NCI-H2029 treated with DMSO at 0.1 percent for 48 hours (cell line): ENCODE data around the gene UBXN1.

Source experiments
- DNase-seq: peaks from one replicate; lab custom pipeline; 2025; lab: John Stamatoyannopoulos, UW

The UBXN1 gene

GRCh38 chr11:62678770-62679696 is at the start of gene UBXN1:
TSS of gene UBXN1 (minus strand) at chr11:62679073. CDS start at chr11:62678923, 150 bp downstream.
- DNase-seq = peak; percentile 79

- DNase-seq = peak; percentile 72
These were observed 49.5 kb upstream of the UBXN1 start, which contains the start of gene TTC9C for GRCh38 chr11:62728171-62728988. TSS of gene TTC9C (plus strand) at chr11:62728486. CDS start at chr11:62728849, 363 bp downstream.

- peak; percentile 95 for DNase-seq
These were observed 48.9 kb upstream of the UBXN1 start for GRCh38 chr11:62727872-62728170.

GRCh38 chr11:62727165-62727871 is 48.4 kb upstream of the UBXN1 start, which contains the start of gene HNRNPUL2:
TSS of gene HNRNPUL2 (minus strand) at chr11:62727457. CDS start at chr11:62727156, 301 bp downstream.
- DNase-seq = peak; percentile 95

- DNase-seq = no peak
These were observed 48.0 kb upstream of the UBXN1 start for GRCh38 chr11:62726915-62727164.

- no peak for DNase-seq
These were observed 47.5 kb upstream of the UBXN1 start for GRCh38 chr11:62726156-62726914.

GRCh38 chr11:62725646-62726045 is 46.8 kb upstream of the UBXN1 start:
- DNase-seq = no peak

GRCh38 chr11:62724171-62724570 is 45.3 kb upstream of the UBXN1 start:
- no peak for DNase-seq

- no peak for DNase-seq
These were observed 43.1 kb upstream of the UBXN1 start for GRCh38 chr11:62721994-62722393.

GRCh38 chr11:62719302-62719978 is 40.6 kb upstream of the UBXN1 start:
- DNase-seq = no peak

GRCh38 chr11:62716816-62717215 is 37.9 kb upstream of the UBXN1 start:
- DNase-seq = no peak

- DNase-seq = no peak
These were observed 37.3 kb upstream of the UBXN1 start for GRCh38 chr11:62716206-62716605.

GRCh38 chr11:62715150-62716130 is 36.6 kb upstream of the UBXN1 start:
- DNase-seq = no peak

- no peak for DNase-seq
These were observed 34.5 kb upstream of the UBXN1 start for GRCh38 chr11:62713343-62713742.

- no peak for DNase-seq
These were observed 34.0 kb upstream of the UBXN1 start for GRCh38 chr11:62712861-62713260.

- no peak for DNase-seq
These were observed 33.5 kb upstream of the UBXN1 start for GRCh38 chr11:62712276-62712812.

GRCh38 chr11:62710001-62710345 is 31.1 kb upstream of the UBXN1 start:
- DNase-seq = no peak

- peak; percentile 97 for DNase-seq
These were observed 30.6 kb upstream of the UBXN1 start for GRCh38 chr11:62709247-62710000.

GRCh38 chr11:62708793-62709192 is 29.9 kb upstream of the UBXN1 start:
- DNase-seq = no peak
